Glutamatergic neuron (in vitro differentiated cells): ENCODE measurements around the gene CACNA1C. TPM values are rescaled to one million over a fixed set of nuclear protein-coding genes. Genes with fewer than 3 reads are reported as not detected.
A peak's percentile ranks its signal among the peaks of the same experiment; 100 is the strongest.

Source experiments
- DNase-seq: peaks from one replicate; pipeline ENCODE4 v3.0.0; 2022
- H3K27ac Mint-ChIP-seq: one replicate; pipeline ENCODE4 v1.8.0; 2020; ENCODE audit warnings: mild to moderate bottlenecking, mixed read lengths, inconsistent platforms; ENCODE audit not compliant: unreplicated experiment
- H3K27me3 Mint-ChIP-seq: one replicate; pipeline ENCODE4 v1.8.0; 2020; ENCODE audit warnings: mild to moderate bottlenecking, moderate library complexity, mixed read lengths, inconsistent platforms; ENCODE audit not compliant: unreplicated experiment
- H3K36me3 Mint-ChIP-seq: one replicate; pipeline ENCODE4 v1.8.0; 2020; ENCODE audit warnings: mild to moderate bottlenecking, mixed read lengths, inconsistent platforms; ENCODE audit not compliant: unreplicated experiment
- H3K4me1 Mint-ChIP-seq: one replicate; pipeline ENCODE4 v1.8.0; 2020; ENCODE audit warnings: mild to moderate bottlenecking, low read depth, mixed read lengths, inconsistent platforms; ENCODE audit not compliant: unreplicated experiment
- H3K4me3 Mint-ChIP-seq: one replicate; pipeline ENCODE4 v1.8.0; 2020; ENCODE audit warnings: mild to moderate bottlenecking, mixed read lengths, inconsistent platforms; ENCODE audit not compliant: unreplicated experiment
- H3K9me3 Mint-ChIP-seq: one replicate; pipeline ENCODE4 v1.8.0; 2020; ENCODE audit warnings: mild to moderate bottlenecking, moderate library complexity, mixed read lengths, inconsistent platforms; ENCODE audit not compliant: unreplicated experiment
- CTCF ChIP-seq: fragments of 200-600 bp; sonication (generic); IDR thresholded peaks from one replicate; pipeline ENCODE4 v1.5.0; 2021; ENCODE audit not compliant: partially characterized antibody, unreplicated experiment
- total RNA-seq: library from RNA; stranded (reverse); fragmentation: NEBNext Ultra II Directional; extraction: Animal tissue kit (Norgen Biotek cat#: 25700); gene quantifications from one replicate; pipeline ENCODE4 v1.2.1, GENCODE V29; 2021; ENCODE audit not compliant: unreplicated experiment

The CACNA1C gene
- total RNA-seq, 1 donor from 2014 or later = 11.0 TPM

DNA sequence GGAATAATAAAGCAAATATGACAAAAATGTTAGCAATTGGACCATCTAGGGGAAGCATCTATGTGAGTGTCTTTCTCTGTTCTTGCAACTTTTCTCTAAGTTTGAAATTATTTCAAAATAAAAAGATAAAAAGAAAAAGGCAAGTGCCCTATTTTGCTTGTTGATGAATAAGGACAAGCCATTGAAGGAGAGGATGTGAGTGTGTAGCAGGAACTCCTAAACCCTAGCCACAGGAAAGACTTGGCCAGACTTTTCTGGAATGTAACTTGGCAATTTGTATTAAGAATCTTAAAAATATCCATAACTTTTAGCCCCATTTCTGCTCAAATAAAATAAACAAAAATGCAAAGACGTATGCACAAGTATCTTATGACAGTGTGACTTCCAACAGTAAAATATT, 279.4 kb downstream of the CACNA1C start:
- DNase-seq = no peak
- H3K4me1 Mint-ChIP-seq = peaks cover 54% of the 10 kb centered on the region
- H3K9me3 Mint-ChIP-seq = peaks cover 5% of the 10 kb centered on the region
- no peak for TF ChIP-seq CTCF
- H3K36me3 Mint-ChIP-seq = no peaks in the 10 kb centered on the region
- H3K4me3 Mint-ChIP-seq = no peak overlapping the region
- H3K27ac Mint-ChIP-seq = no peak overlapping the region
- H3K27me3 Mint-ChIP-seq = peaks cover 7% of the 10 kb centered on the region

- no peak overlapping the region for H3K27ac Mint-ChIP-seq
These were observed 280.2 kb downstream of the CACNA1C start for GRCh38 chr12:2332947-2333346.

GRCh38 chr12:2333491-2334195, 280.9 kb downstream of the CACNA1C start:
- DNase-seq = no peak
- Mint-ChIP-seq H3K4me3 (no peak overlapping the region), H3K27me3 (peaks cover 7% of the 10 kb centered on the region), H3K9me3 (peaks cover 5% of the 10 kb centered on the region), H3K27ac (peak overlapping the region; percentile 48), H3K4me1 (peaks cover 55% of the 10 kb centered on the region), H3K36me3 (no peaks in the 10 kb centered on the region)
- TF ChIP-seq CTCF = no peak

More at GRCh38 chr12:2332947-2333346, 280.2 kb downstream of the CACNA1C start:
- no peak for DNase-seq
- Mint-ChIP-seq H3K36me3 (no peaks in the 10 kb centered on the region), H3K9me3 (peaks cover 5% of the 10 kb centered on the region), H3K4me1 (peaks cover 58% of the 10 kb centered on the region), H3K4me3 (no peak overlapping the region), H3K27me3 (peaks cover 7% of the 10 kb centered on the region)
- no peak for TF ChIP-seq CTCF

GRCh38 chr12:2334271-2334670, 281.5 kb downstream of the CACNA1C start:
- H3K4me1 Mint-ChIP-seq = peaks cover 48% of the 10 kb centered on the region
- no peak for DNase-seq
- no peak for TF ChIP-seq CTCF
- peaks cover 5% of the 10 kb centered on the region for H3K9me3 Mint-ChIP-seq
- H3K36me3 Mint-ChIP-seq = no peaks in the 10 kb centered on the region
- H3K4me3 Mint-ChIP-seq = no peak overlapping the region
- H3K27me3 Mint-ChIP-seq = peaks cover 7% of the 10 kb centered on the region
- H3K27ac Mint-ChIP-seq = peak overlapping the region; percentile 48

- no peak overlapping the region for H3K4me3 Mint-ChIP-seq
- H3K9me3 Mint-ChIP-seq = peaks cover 5% of the 10 kb centered on the region
- TF ChIP-seq CTCF = no peak
- H3K27me3 Mint-ChIP-seq = peaks cover 4% of the 10 kb centered on the region
- H3K27ac Mint-ChIP-seq = peak overlapping the region; percentile 90
- DNase-seq = no peak
- no peaks in the 10 kb centered on the region for H3K36me3 Mint-ChIP-seq
- peaks cover 44% of the 10 kb centered on the region for H3K4me1 Mint-ChIP-seq
These were observed 281.9 kb downstream of the CACNA1C start for GRCh38 chr12:2334689-2335088.
